Activated T-helper 1 cell treated with anti-CD3 and anti-CD28 coated beads, Interleukin-12 subunit alpha, Interleukin-12 subunit beta, Interleukin-2, Interleukin-4 antibody, amounts not matched to agents 30 ng/mL and 10 ng/mL and 1 ng/mL, durations not matched to agents 14 hours and 24 hours and 36 hours (primary cell): ENCODE data around the gene PRICKLE1. TPM values are rescaled to one million over a fixed set of nuclear protein-coding genes. Genes with fewer than 3 reads are reported as not detected.
"Not testable (repeated sequence)": the region's sequence is repeated elsewhere in the genome, so short reads cannot be mapped to it uniquely, and the experiment has no call there.

ENCODE experiments used
- DNase-seq: peaks from one replicate; pipeline ENCODE4 v3.0.0; 2021; ENCODE audit warnings: low spot score
- H3K27ac Mint-ChIP-seq: one replicate; pipeline ENCODE4 v1.8.0; 2021; ENCODE audit warnings: mild to moderate bottlenecking, mixed read lengths
- H3K27me3 Mint-ChIP-seq: one replicate; pipeline ENCODE4 v1.8.0; 2022; ENCODE audit warnings: mild to moderate bottlenecking, moderate library complexity, mixed read lengths; ENCODE audit not compliant: insufficient read depth
- H3K36me3 Mint-ChIP-seq: one replicate; pipeline ENCODE4 v1.8.0; 2021; ENCODE audit warnings: low read depth, mixed read lengths
- H3K4me1 Mint-ChIP-seq: one replicate; pipeline ENCODE4 v1.8.0; 2021; ENCODE audit warnings: low read depth, mixed read lengths
- H3K4me3 Mint-ChIP-seq: one replicate; pipeline ENCODE4 v1.8.0; 2021; ENCODE audit warnings: mild to moderate bottlenecking, moderate library complexity, mixed read lengths
- H3K9me3 Mint-ChIP-seq: one replicate; pipeline ENCODE4 v1.8.0; 2021; ENCODE audit warnings: mixed read lengths
- intact Hi-C: fragments of 100-400 bp; cut with micrococcal nuclease; formaldehyde crosslinking; loops from one replicate; pipeline ENCODE4 v1.15.1; 2024
- total RNA-seq: library from RNA; stranded (reverse); gene quantifications from 2 replicates; pipeline ENCODE4 v1.2.3, GENCODE V29; 2022

The PRICKLE1 gene
- total RNA-seq, 1 donor from 2014 or later: 0.34 TPM

DNA sequence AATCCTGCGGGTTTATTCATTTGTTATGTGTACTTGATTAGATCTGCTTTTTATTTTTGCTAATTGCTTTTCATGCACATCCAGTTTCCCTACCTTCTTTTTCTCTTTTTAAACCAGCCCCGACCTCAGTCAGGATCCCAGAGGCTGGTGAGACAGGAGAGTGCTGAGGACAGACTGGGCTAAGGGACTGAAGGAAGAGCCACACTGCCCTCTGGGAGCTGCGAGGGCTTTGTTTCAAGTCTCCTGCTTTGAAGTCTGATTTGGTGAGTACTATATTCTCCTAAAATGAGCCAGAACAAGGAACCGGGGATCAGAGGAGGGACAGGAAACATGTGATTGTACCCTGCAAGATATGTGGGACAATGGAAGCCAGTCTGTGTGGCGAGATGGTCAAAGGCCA is 23.9 kb downstream of the PRICKLE1 start:
- Mint-ChIP-seq H3K9me3 (no peaks in the 10 kb centered on the region), H3K36me3 (no peaks in the 10 kb centered on the region), H3K27me3 (peaks cover 1% of the 10 kb centered on the region), H3K4me3 (no peak overlapping the region), H3K27ac (no peak overlapping the region), H3K4me1 (no peaks in the 10 kb centered on the region)
- intact Hi-C loops: loop anchor here (10.0 kb wide), 1 partner anchor 1621 kb away; no protein-coding TSS in a partner anchor
- no peak for DNase-seq

DNA sequence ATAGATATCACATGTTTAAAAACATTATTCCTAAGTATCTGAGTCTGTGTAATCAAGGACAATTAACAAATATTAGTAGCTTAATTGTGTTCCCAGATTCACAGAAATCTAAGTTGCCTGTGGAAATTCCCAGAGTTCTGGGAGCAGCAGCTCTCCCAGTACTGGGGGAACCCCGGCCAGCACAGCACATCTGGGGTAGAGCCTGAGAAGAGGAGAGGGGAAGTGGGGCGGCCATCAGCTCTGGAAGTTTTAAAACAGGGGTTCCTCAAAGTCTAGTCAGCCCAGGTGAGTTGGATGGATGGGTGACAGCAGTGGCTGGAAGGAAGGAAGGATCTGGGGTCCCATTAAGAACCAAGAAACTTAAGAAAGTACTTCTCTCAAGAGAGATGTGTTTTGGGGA is 24.6 kb downstream of the PRICKLE1 start:
- no peaks in the 10 kb centered on the region for H3K36me3 Mint-ChIP-seq
- no peaks in the 10 kb centered on the region for H3K9me3 Mint-ChIP-seq
- H3K4me3 Mint-ChIP-seq: no peak overlapping the region
- no peaks in the 10 kb centered on the region for H3K4me1 Mint-ChIP-seq
- peaks cover 1% of the 10 kb centered on the region for H3K27me3 Mint-ChIP-seq
- H3K27ac Mint-ChIP-seq: no peak overlapping the region
- intact Hi-C loops: loop anchor here (10.0 kb wide), 1 partner anchor 1620 kb away; no protein-coding TSS in a partner anchor
- no peak for DNase-seq

DNA sequence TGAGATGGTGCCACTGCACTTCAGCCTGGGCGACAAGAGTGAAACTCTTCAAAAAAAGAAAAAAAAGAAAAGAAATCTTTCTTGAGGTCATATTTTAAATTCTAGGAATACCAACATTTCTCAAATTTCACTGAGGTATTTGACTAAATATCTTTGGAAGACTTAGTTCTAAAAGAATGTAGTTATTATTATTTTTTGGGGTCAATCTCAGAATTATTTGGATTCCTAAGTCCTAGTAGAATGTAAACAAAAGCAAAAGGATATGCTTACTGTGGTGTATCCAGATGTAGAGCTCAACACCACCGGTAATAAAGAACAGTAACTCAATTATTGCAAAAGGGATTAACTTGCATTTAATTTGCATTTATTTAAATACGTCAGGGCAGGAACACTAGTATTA is 25.0 kb downstream of the PRICKLE1 start:
- Mint-ChIP-seq H3K4me3 (no peak overlapping the region), H3K27ac (no peak overlapping the region), H3K9me3 (no peaks in the 10 kb centered on the region), H3K36me3 (no peaks in the 10 kb centered on the region), H3K27me3 (peaks cover 1% of the 10 kb centered on the region), H3K4me1 (no peaks in the 10 kb centered on the region)
- intact Hi-C loops: loop anchor here (10.0 kb wide), 1 partner anchor 1620 kb away; no protein-coding TSS in a partner anchor
- DNase-seq: no peak

DNA sequence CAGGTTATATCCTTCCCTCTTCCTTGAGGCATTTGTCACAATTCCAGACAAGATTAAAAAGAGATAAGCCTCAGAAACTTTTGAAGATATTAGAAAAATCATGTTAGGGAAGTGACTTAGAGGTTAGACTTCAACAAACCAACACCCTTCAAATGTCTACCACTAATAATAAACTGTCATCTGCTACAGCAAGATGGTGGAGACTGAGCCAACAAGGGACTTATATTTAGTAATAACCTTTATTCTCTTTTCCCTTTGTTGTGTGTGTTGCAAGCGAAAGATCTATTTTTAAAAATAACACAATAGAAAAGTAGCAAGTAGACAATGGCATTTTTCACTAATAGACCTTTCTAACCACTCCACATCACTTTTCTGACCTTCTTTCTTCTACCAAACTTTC is 28.6 kb downstream of the PRICKLE1 start:
- Mint-ChIP-seq H3K27me3 (peaks cover 3% of the 10 kb centered on the region), H3K9me3 (no peaks in the 10 kb centered on the region), H3K4me1 (no peaks in the 10 kb centered on the region), H3K4me3 (no peak overlapping the region), H3K36me3 (no peaks in the 10 kb centered on the region), H3K27ac (no peak overlapping the region)
- DNase-seq: no peak
- intact Hi-C loops: loop anchor here (10.0 kb wide), 1 partner anchor 1616 kb away; no protein-coding TSS in a partner anchor

DNA sequence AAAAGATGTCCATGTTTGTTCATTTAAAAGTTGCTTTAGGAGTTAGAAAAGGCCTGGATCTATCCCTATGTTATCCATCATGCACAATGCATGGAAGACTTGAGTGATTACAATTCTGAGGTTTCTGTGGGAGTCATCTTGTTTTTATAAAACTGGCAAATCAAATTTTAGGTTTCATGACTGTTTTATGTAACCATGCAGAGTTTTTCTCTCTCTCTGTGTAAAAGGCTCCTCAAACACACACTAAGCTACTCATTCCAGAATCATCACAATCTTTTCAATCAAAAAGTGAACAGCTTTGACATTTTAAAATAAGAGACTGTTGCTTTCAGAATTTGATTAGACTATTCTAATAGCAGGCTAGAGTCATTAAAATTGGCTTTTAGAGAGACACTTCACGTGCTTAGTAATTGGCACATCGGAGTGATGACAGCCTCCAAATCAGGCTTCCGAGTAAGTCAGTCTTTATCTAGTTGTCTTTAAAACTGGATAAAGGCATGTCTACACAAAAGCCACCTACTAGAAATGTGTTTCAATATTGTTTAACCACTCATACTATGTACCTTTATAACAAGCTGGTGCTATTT is 31.9 kb downstream of the PRICKLE1 start:
- DNase-seq: no peak
- intact Hi-C loops: no loop called here
- Mint-ChIP-seq H3K9me3 (no peaks in the 10 kb centered on the region), H3K27me3 (peaks cover 3% of the 10 kb centered on the region), H3K4me1 (no peaks in the 10 kb centered on the region), H3K4me3 (no peak overlapping the region), H3K27ac (no peak overlapping the region), H3K36me3 (no peaks in the 10 kb centered on the region)

DNA sequence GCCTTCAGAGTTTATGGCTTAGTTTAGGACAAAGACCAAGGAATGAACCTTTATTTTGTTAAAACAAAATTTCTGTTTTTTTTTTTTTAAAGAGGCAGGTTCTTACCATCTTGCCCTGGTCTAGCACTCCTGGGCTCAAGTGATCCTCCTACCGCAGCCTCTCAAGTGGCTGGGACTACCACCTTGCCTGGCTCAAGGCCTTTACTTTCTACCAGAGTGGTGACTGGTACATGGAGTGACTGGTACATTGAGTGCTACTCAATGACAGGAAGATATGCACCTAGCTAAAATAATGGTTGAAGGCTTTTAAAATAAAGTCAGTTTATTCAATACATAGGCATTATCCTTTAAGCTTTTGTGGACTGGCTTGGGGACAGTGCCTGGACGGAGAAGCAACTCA is 32.6 kb downstream of the PRICKLE1 start:
- Mint-ChIP-seq H3K9me3 (no peaks in the 10 kb centered on the region), H3K36me3 (no peaks in the 10 kb centered on the region), H3K27me3 (peaks cover 3% of the 10 kb centered on the region), H3K27ac (no peak overlapping the region), H3K4me3 (no peak overlapping the region), H3K4me1 (no peaks in the 10 kb centered on the region)
- no peak for DNase-seq
- intact Hi-C loops: no loop called here

DNA sequence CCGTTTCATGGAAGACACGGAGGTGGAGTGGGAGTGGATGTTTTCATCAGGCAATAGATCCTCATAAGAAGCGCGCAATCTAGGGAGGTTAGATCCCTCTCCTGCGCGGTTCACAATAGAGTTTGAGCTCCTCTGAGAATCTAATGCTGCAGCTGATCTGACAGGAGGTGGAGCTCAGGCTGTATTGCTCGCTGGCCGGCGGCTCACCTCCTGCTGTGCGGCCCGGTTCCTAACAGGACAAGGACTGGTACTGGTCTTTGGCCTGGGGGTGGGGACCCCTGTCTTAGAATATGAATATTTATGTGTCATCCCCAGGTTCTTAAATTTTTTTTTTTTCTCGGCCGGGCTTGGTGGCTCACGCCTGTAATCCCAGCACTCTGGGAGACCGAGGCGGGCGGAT is 36.7 kb downstream of the PRICKLE1 start:
- H3K27me3 Mint-ChIP-seq: peaks cover 4% of the 10 kb centered on the region
- intact Hi-C loops: no loop called here
- no peak overlapping the region for H3K27ac Mint-ChIP-seq
- H3K9me3 Mint-ChIP-seq: no peaks in the 10 kb centered on the region
- H3K36me3 Mint-ChIP-seq: no peaks in the 10 kb centered on the region
- no peak overlapping the region for H3K4me3 Mint-ChIP-seq
- DNase-seq: no peak
- no peaks in the 10 kb centered on the region for H3K4me1 Mint-ChIP-seq

DNA sequence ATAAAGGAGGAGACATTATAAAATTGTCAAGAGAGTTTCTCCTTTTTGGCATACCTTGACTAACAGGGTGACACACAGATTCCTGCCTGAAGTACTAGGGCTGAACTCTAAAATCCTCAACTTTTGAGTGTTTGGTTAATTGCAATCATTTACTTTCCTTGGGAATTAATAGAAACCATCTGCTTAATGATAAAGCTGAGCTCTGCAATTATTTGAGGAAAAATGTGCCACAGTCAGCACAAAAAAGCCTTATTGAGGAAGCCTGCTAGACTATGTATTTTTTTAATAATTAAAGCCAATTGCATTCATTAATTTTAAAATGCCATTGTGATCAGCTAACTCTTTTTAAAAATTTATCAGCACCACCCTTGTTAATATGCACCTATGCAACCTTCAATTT is 38.7 kb downstream of the PRICKLE1 start:
- Mint-ChIP-seq H3K27me3 (peaks cover 4% of the 10 kb centered on the region), H3K4me1 (no peaks in the 10 kb centered on the region), H3K4me3 (no peak overlapping the region), H3K36me3 (no peaks in the 10 kb centered on the region), H3K9me3 (no peaks in the 10 kb centered on the region), H3K27ac (no peak overlapping the region)
- intact Hi-C loops: no loop called here
- DNase-seq: no peak

DNA sequence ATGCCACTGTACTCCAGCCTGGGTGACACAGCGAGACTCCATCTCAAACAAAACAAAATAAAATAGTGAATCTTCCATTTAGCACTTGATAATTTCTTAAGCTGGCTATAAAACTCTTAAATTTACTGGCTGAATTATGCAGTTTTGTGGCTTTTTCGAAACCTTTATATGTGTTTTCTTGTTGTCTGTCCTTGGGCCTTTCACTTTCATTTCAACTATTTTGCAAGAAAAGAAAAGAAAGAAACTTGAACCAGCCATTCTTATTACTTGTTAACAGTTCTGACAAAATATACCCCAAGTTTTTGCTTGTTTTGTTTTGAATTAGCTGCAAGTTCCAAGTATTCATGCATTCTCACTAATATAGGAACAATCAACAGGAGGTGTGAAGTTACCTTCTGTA is 42.8 kb downstream of the PRICKLE1 start:
- intact Hi-C loops: no loop called here
- Mint-ChIP-seq H3K36me3 (no peaks in the 10 kb centered on the region), H3K27me3 (peaks cover 4% of the 10 kb centered on the region), H3K27ac (no peak overlapping the region), H3K9me3 (no peaks in the 10 kb centered on the region), H3K4me3 (no peak overlapping the region), H3K4me1 (no peaks in the 10 kb centered on the region)
- no peak for DNase-seq

DNA sequence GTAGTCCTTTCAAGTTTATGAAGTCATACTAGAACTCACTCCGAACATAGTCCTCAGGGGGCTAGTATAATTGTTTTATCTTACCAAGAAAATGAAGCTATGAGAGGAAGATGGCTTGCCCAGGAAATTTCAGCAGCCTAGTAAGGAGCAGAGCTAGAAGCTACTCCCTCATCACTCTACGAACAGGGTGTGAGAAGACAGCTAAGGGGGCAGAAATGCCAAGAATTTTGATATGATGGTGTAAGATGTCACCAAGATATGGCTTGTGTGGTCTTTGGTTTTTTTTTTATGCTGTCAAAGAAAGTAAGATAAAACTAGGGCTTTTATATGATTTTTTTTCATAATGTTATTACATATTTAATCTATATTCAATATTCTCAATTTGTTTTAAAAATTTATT is 47.6 kb downstream of the PRICKLE1 start:
- no peaks in the 10 kb centered on the region for H3K36me3 Mint-ChIP-seq
- intact Hi-C loops: no loop called here
- DNase-seq: no peak
- no peaks in the 10 kb centered on the region for H3K27me3 Mint-ChIP-seq
- no peaks in the 10 kb centered on the region for H3K9me3 Mint-ChIP-seq
- H3K4me3 Mint-ChIP-seq: no peak overlapping the region
- H3K4me1 Mint-ChIP-seq: no peaks in the 10 kb centered on the region
- H3K27ac Mint-ChIP-seq: no peak overlapping the region

DNA sequence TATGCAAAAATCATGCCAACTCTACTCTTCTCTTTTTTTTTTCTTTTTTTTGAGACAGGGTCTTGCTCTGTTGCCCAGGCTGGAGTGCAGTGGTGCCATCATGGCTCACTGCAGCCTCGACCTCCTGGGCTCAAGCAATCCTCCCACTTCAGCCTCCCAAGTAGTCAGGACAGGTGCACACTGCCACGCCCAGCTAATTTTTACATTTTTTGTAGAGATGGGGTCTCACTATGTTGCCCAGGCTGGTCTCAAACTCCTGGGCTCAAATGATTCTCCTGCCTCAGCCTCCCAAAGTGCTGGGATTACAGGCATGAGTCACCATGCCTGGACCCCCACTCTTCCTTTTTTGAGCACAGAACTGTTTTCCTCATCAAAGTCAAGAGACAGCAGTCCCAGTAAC is 48.2 kb downstream of the PRICKLE1 start:
- DNase-seq, H3K36me3 Mint-ChIP-seq, intact Hi-C loops, H3K9me3 Mint-ChIP-seq, H3K4me3 Mint-ChIP-seq, H3K27me3 Mint-ChIP-seq, H3K27ac Mint-ChIP-seq, H3K4me1 Mint-ChIP-seq: not testable (repeated sequence)

DNA sequence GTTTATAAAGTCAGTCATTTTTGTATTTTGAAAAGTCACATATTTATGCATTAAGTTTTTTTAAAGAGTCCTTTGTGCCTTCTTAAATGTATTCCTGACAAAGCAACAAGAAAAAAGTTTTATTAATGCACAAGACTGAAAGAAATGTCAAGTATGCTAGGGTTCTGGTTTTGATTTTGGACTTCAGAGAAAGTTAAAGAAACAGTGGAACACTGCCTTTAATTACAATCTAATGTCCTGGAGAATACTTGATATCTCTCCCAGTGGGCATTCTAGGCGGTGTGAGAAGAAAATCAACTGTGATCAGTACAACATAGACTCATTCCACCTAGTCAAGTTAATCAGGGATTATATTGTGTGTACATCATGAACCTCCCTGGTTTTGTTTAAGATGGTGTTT is 49.9 kb downstream of the PRICKLE1 start:
- no peak for DNase-seq
- H3K9me3 Mint-ChIP-seq: no peaks in the 10 kb centered on the region
- H3K27ac Mint-ChIP-seq: no peak overlapping the region
- peaks cover 3% of the 10 kb centered on the region for H3K27me3 Mint-ChIP-seq
- intact Hi-C loops: no loop called here
- no peaks in the 10 kb centered on the region for H3K4me1 Mint-ChIP-seq
- no peaks in the 10 kb centered on the region for H3K36me3 Mint-ChIP-seq
- no peak overlapping the region for H3K4me3 Mint-ChIP-seq

DNA sequence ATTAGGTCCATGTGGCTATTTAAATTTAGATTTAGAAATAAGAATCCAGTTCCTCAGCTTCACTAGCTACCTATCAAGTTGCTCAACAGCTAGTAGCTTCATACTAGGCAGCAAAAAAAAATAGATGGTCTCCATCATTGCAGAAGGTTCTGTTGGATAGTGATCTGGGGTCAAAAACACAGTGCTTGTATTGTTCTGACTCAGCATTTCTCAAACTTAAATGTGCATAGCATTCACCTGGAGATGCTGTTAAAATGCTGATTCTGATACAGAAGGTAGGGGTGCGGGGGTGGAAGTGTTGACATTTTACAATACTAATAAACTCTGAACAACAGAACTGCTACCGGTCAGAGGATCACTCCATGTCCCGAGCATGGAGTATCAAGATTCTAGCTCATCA is 51.3 kb downstream of the PRICKLE1 start:
- DNase-seq: no peak
- Mint-ChIP-seq H3K4me1 (no peaks in the 10 kb centered on the region), H3K27me3 (peaks cover 5% of the 10 kb centered on the region), H3K9me3 (no peaks in the 10 kb centered on the region), H3K36me3 (no peaks in the 10 kb centered on the region), H3K4me3 (no peak overlapping the region), H3K27ac (no peak overlapping the region)
- intact Hi-C loops: no loop called here
